Measurements from ENCODE around the gene GPR37L1.
"Not testable (repeated sequence)": the region's sequence is repeated elsewhere in the genome, so short reads cannot be mapped to it uniquely, and the experiment has no call there.

The GPR37L1 gene

GRCh38 chr1:202133496-202133895 lies 10.8 kb downstream of the GPR37L1 start:
- DNase-seq = no peak

GRCh38 chr1:202133989-202134388 lies 11.3 kb downstream of the GPR37L1 start:
- DNase-seq = no peak

- no peak for DNase-seq
These were observed 12.0 kb downstream of the GPR37L1 start for GRCh38 chr1:202134645-202135172.

- peak; percentile 78 for DNase-seq
These were observed 12.6 kb downstream of the GPR37L1 start for GRCh38 chr1:202135221-202135721.

GRCh38 chr1:202140833-202141232 lies 18.1 kb downstream of the GPR37L1 start:
- DNase-seq = no peak

GRCh38 chr1:202141468-202141867 lies 18.8 kb downstream of the GPR37L1 start:
- not testable (repeated sequence) for DNase-seq

- DNase-seq = no peak
These were observed 20.5 kb downstream of the GPR37L1 start for GRCh38 chr1:202143011-202143767.

GRCh38 chr1:202143768-202144401 lies 21.2 kb downstream of the GPR37L1 start:
- peak; percentile 72 for DNase-seq

- DNase-seq = peak; percentile 86
These were observed 21.8 kb downstream of the GPR37L1 start, which contains the start of gene ARL8A for GRCh38 chr1:202144402-202145067. ARL8A (minus strand) TSS chr1:202144737; CDS start chr1:202144572, 165 bp downstream.

- DNase-seq = peak; percentile 72
These were observed 22.5 kb downstream of the GPR37L1 start for GRCh38 chr1:202145068-202145743.

GRCh38 chr1:202145744-202146140 lies 23.0 kb downstream of the GPR37L1 start:
- not testable (repeated sequence) for DNase-seq

- DNase-seq = no peak
These were observed 23.6 kb downstream of the GPR37L1 start for GRCh38 chr1:202146279-202146678.

GRCh38 chr1:202146993-202147392 lies 24.3 kb downstream of the GPR37L1 start:
- no peak for DNase-seq

GRCh38 chr1:202148391-202148790 lies 25.7 kb downstream of the GPR37L1 start:
- no peak for DNase-seq

GRCh38 chr1:202149566-202149965 lies 26.8 kb downstream of the GPR37L1 start:
- no peak for DNase-seq

GRCh38 chr1:202150187-202150586 lies 27.5 kb downstream of the GPR37L1 start:
- no peak for DNase-seq

GRCh38 chr1:202150602-202151001 lies 27.9 kb downstream of the GPR37L1 start:
- DNase-seq = no peak

GRCh38 chr1:202151045-202151444 lies 28.3 kb downstream of the GPR37L1 start:
- DNase-seq = no peak

GRCh38 chr1:202152399-202152798 lies 29.7 kb downstream of the GPR37L1 start:
- DNase-seq = no peak

GRCh38 chr1:202153284-202153683 lies 30.6 kb downstream of the GPR37L1 start:
- no peak for DNase-seq

GRCh38 chr1:202154148-202154765 lies 31.5 kb downstream of the GPR37L1 start:
- no peak for DNase-seq

Data from activated CD8-positive, alpha-beta memory T cell treated with anti-CD3 and anti-CD28 coated beads for 24 hours (primary cell).